Endothelial cell of umbilical vein (primary cell): ENCODE results near the gene KCNMA1. TPM values are rescaled to one million over a fixed set of nuclear protein-coding genes. Genes with fewer than 3 reads are reported as not detected.

ENCODE experiments used
- BruUV-seq: library from RNA; stranded (reverse); fragments of 400-500 nt; replicated peaks from 2 replicates; lab custom pipeline; 2021; lab: Mats Ljungman, UMichigan
- CTCF ChIA-PET: fragments of 300-600, 350-600 bp; sonication (Branson Sonifier 250); formaldehyde crosslinking; loops from one replicate; lab custom pipeline; 2021; ENCODE audit warnings: antibody characterized with exemption, inconsistent platforms; lab: Charles Lee
- POLR2A ChIA-PET: fragments of 300-600, 350-600 bp; sonication (Branson Sonifier 250); formaldehyde crosslinking; loops from one replicate; lab custom pipeline; 2021; ENCODE audit warnings: antibody characterized with exemption, inconsistent platforms; lab: Charles Lee
- DNase-seq: peaks from one replicate; pipeline ENCODE4 v3.0.0-alpha.2; 2011; ENCODE audit warnings: low read depth, low spot score
- FAIRE-seq: peaks from 2 replicates; lab custom pipeline; 2011; peaks lifted over from hg19 to GRCh38; lab: Jason Lieb, UNC
- H2AFZ ChIP-seq: 2 replicates; pipeline ENCODE4 v1.6.0; 2012; ENCODE audit warnings: low read depth, low read length, control low read depth, inconsistent platforms
- H3K27ac ChIP-seq: 2 replicates; pipeline ENCODE4 v1.5.1; 2011; ENCODE audit warnings: low read depth, mild to moderate bottlenecking, control low read depth, low read length, moderate library complexity; ENCODE audit not compliant: insufficient read depth
- H3K27me3 ChIP-seq, 2 experiments: 2 replicates each; pipeline versions ENCODE4 v1.6.0 to v1.6.1; 2011; ENCODE audit warnings: low read length in 2 of 2, mixed read lengths in 1 of 2; ENCODE audit not compliant: control insufficient read depth in 2 of 2, insufficient read depth in 2 of 2
- H3K36me3 ChIP-seq, 2 experiments: 2 replicates in 1 of 2; 3 replicates in 1 of 2; pipeline ENCODE4 v1.5.1; 2011; ENCODE audit warnings: low read length in 2 of 2, mild to moderate bottlenecking in 1 of 2, moderate library complexity in 1 of 2; ENCODE audit not compliant: control insufficient read depth in 2 of 2, insufficient read depth in 2 of 2; ENCODE audit errors: extremely low read depth in 1 of 2
- H3K4me1 ChIP-seq: 3 replicates; pipeline ENCODE4 v1.5.1; 2011; ENCODE audit warnings: mild to moderate bottlenecking, low read length; ENCODE audit not compliant: control insufficient read depth, insufficient read depth; ENCODE audit errors: extremely low read depth
- H3K4me2 ChIP-seq: 2 replicates; pipeline ENCODE4 v1.6.1; 2011; ENCODE audit warnings: low read length, control low read depth, mixed read lengths; ENCODE audit not compliant: insufficient read depth
- H3K4me3 ChIP-seq, 3 experiments: fragments of 200-600 bp in 1 of 3; sonication (generic), shearing (Covaris generic) in 1 of 3; replicated peaks in 1 of 3; 2 replicates each; pipeline ENCODE4 v1.5.1; 2011 to 2016; ENCODE audit warnings: control low read depth in 3 of 3, low read length in 3 of 3, mild to moderate bottlenecking in 2 of 3, inconsistent platforms in 1 of 3, low read depth in 1 of 3, moderate library complexity in 1 of 3; ENCODE audit not compliant: insufficient read depth in 1 of 3
- H3K79me2 ChIP-seq: 2 replicates; pipeline ENCODE4 v1.6.0; 2012; ENCODE audit warnings: low read length, inconsistent platforms; ENCODE audit not compliant: control insufficient read depth, insufficient read depth
- H3K9ac ChIP-seq: replicated peaks from 2 replicates; pipeline ENCODE3; 2011; ENCODE audit warnings: low read length, control low read depth; ENCODE audit not compliant: insufficient read depth; ENCODE audit errors: extremely low read depth
- H3K9me1 ChIP-seq: replicated peaks from 3 replicates; pipeline ENCODE4 v1.6.0; 2011; ENCODE audit warnings: mild to moderate bottlenecking, low read length; ENCODE audit not compliant: control insufficient read depth, insufficient read depth; ENCODE audit errors: extremely low read depth
- H3K9me3 ChIP-seq: replicated peaks from 2 replicates; pipeline ENCODE4 v1.5.1; 2012; ENCODE audit warnings: low read length, inconsistent platforms; ENCODE audit not compliant: control insufficient read depth, insufficient read depth
- H4K20me1 ChIP-seq: replicated peaks from 2 replicates; pipeline ENCODE3; 2011; ENCODE audit warnings: mild to moderate bottlenecking, low read length; ENCODE audit not compliant: control insufficient read depth, insufficient read depth; ENCODE audit errors: extremely low read depth
- EZH2 ChIP-seq: IDR thresholded peaks from 2 replicates; pipeline ENCODE4 v1.6.1; 2012; ENCODE audit warnings: borderline replicate concordance, low read depth, mild to moderate bottlenecking, moderate library complexity, low read length, inconsistent platforms; ENCODE audit not compliant: severe bottlenecking
- FOS ChIP-seq: IDR thresholded peaks from 2 replicates; pipeline ENCODE4 v1.6.1; 2011; ENCODE audit warnings: mild to moderate bottlenecking, low read length, moderate library complexity, borderline replicate concordance; ENCODE audit not compliant: insufficient read depth
- GATA2 ChIP-seq: IDR thresholded peaks from 2 replicates; pipeline ENCODE4 v1.7.0; 2011; ENCODE audit warnings: low read depth, mild to moderate bottlenecking, moderate library complexity, mixed read lengths, low read length; ENCODE audit not compliant: insufficient read length, insufficient read depth
- JUN ChIP-seq: IDR thresholded peaks from 2 replicates; pipeline ENCODE4 v1.6.1; 2011; ENCODE audit warnings: borderline replicate concordance, low read depth; ENCODE audit not compliant: insufficient read length, insufficient read depth
- MYC ChIP-seq: IDR thresholded peaks from one replicate; pipeline ENCODE4 v1.6.1; 2011; ENCODE audit warnings: mild to moderate bottlenecking, low read depth, low read length
- POLR2A ChIP-seq: IDR thresholded peaks from 2 replicates; pipeline ENCODE4 v1.6.1; 2012; ENCODE audit warnings: low read depth, mild to moderate bottlenecking, control low read depth, low read length
- POLR2AphosphoS5 ChIP-seq: IDR thresholded peaks from 2 replicates; pipeline ENCODE4 v1.6.1; 2012; ENCODE audit warnings: low read depth, mild to moderate bottlenecking, control low read depth, low read length, moderate library complexity; ENCODE audit not compliant: insufficient read depth
- dilution Hi-C: fragments of 300-500 bp; cut with MboI; formaldehyde crosslinking; loops from one replicate; pipeline ENCODE4 v1.15.0; 2019; ENCODE audit warnings: low sequenced_read_pairs; ENCODE audit not compliant: extremely low pct_ligation_motif_present
- intact Hi-C: fragments of 100-400 bp; cut with micrococcal nuclease; formaldehyde crosslinking; loops from one replicate; pipeline ENCODE4 v1.10.0; 2022
- polyA plus RNA-seq, 4 experiments: library from polyadenylated mRNA; depleted of rRNA in 3 of 4; stranded (reverse) in 3 of 4; unstranded in 1 of 4; fragments of >200 nt; gene quantifications; 2 replicates each; pipeline versions ENCODE4 v1.2.1 to v1.2.3, GENCODE V29; 2011 to 2012; ENCODE audit warnings: missing spikeins in 1 of 4
- total RNA-seq: library from RNA; stranded (reverse); gene quantifications from 2 replicates; pipeline ENCODE4 v1.2.3, GENCODE V29; 2021
- TF ChIP-seq, protein P1 (sequence below), 2 donors: IDR thresholded peaks; 1 replicate in 1 of 2; 2 replicates in 1 of 2; pipeline ENCODE4 v1.5.1; 2011; ENCODE audit warnings: low read length in 2 of 2, mild to moderate bottlenecking in 2 of 2, moderate library complexity in 2 of 2, control low read depth in 1 of 2, inconsistent platforms in 1 of 2, low read depth in 1 of 2; ENCODE audit not compliant: insufficient read depth in 1 of 2; ENCODE audit errors: extremely low read depth in 1 of 2
- TF ChIP-seq, protein P2 (sequence below): IDR thresholded peaks from 2 replicates; pipeline ENCODE4 v1.6.1; 2011; ENCODE audit not compliant: insufficient read depth, insufficient read length

Gene KCNMA1
- total and polyA plus RNA-seq, 2 donors (not counting 3 experiments of a cell fraction or from before 2014, with no cell fraction given): 0.10 to 0.82 TPM

DNA sequence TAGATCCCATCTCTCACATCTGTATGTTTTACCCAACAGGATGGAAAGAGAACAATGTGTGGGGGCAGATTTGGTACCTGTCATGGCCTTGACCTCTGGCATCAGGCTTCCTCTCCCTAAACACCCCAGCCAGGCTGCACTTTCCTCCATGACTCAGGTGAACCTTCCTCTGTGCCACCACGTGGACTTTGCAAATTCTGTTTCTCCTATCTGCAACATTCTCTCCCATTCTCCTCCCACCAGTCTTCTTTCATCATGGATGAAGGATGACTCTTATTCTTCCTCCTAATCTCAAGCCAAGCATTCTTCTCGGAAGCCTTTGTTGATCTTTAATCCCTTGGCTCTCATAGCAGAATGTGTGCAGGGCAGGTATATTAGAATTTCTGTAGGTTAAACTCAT, 355.4 kb downstream of the KCNMA1 start:
- no peaks in the 10 kb centered on the region for H4K20me1 ChIP-seq
- no peak overlapping the region for H3K27ac ChIP-seq
- H3K79me2 ChIP-seq: no peaks in the 10 kb centered on the region
- no peaks in the 10 kb centered on the region for H3K9me3 ChIP-seq
- H3K9ac ChIP-seq: no peak overlapping the region
- FAIRE-seq (no peak), DNase-seq (no peak)
- no peak overlapping the region for H2AFZ ChIP-seq
- no peaks in the 10 kb centered on the region for H3K9me1 ChIP-seq
- H3K36me3 ChIP-seq: no peaks in the 10 kb centered on the region
- POLR2A ChIA-PET: no interaction called here
- TF ChIP-seq, protein P1, sequence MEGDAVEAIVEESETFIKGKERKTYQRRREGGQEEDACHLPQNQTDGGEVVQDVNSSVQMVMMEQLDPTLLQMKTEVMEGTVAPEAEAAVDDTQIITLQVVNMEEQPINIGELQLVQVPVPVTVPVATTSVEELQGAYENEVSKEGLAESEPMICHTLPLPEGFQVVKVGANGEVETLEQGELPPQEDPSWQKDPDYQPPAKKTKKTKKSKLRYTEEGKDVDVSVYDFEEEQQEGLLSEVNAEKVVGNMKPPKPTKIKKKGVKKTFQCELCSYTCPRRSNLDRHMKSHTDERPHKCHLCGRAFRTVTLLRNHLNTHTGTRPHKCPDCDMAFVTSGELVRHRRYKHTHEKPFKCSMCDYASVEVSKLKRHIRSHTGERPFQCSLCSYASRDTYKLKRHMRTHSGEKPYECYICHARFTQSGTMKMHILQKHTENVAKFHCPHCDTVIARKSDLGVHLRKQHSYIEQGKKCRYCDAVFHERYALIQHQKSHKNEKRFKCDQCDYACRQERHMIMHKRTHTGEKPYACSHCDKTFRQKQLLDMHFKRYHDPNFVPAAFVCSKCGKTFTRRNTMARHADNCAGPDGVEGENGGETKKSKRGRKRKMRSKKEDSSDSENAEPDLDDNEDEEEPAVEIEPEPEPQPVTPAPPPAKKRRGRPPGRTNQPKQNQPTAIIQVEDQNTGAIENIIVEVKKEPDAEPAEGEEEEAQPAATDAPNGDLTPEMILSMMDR (IDR thresholded peaks at IDR 0.05; ENCODE audit: extremely low read depth in 1 of 2, insufficient read depth in 1 of 2, low read depth in 1 of 2, low read length in 2 of 2): no peak
- TF ChIP-seq POLR2A (no peak), POLR2AphosphoS5 (no peak), JUN (no peak), FOS (no peak), EZH2 (no peak), GATA2 (no peak), MYC (no peak)
- TF ChIP-seq, protein P2, sequence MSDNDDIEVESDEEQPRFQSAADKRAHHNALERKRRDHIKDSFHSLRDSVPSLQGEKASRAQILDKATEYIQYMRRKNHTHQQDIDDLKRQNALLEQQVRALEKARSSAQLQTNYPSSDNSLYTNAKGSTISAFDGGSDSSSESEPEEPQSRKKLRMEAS: no peak
- no peaks in the 10 kb centered on the region for H3K4me1 ChIP-seq
- CTCF ChIA-PET: no interaction called here
- H3K4me3 ChIP-seq: no peak overlapping the region
- H3K4me2 ChIP-seq: no peak overlapping the region
- intact Hi-C loops (no loop called here), dilution Hi-C loops (no loop called here)
- H3K27me3 ChIP-seq: peaks cover 7% of the 10 kb centered on the region in 2 experiments
- BruUV-seq: no TSS peak
